NB4 (cell line): Measurements from ENCODE around the gene SLX9.

Experiments used
- MYC ChIP-seq: IDR thresholded peaks from 2 replicates; pipeline ENCODE4 v1.6.1; 2011; ENCODE audit warnings: low read depth, low read length
- POLR2A ChIP-seq: IDR thresholded peaks from 2 replicates; pipeline ENCODE4 v1.6.1; 2011; ENCODE audit warnings: mild to moderate bottlenecking; ENCODE audit not compliant: insufficient read length; ENCODE audit errors: extremely low read depth
- TF ChIP-seq, protein P1 (sequence below): IDR thresholded peaks from one replicate; pipeline ENCODE4 v1.5.1; 2012; ENCODE audit warnings: low read depth, low read length

DNA sequence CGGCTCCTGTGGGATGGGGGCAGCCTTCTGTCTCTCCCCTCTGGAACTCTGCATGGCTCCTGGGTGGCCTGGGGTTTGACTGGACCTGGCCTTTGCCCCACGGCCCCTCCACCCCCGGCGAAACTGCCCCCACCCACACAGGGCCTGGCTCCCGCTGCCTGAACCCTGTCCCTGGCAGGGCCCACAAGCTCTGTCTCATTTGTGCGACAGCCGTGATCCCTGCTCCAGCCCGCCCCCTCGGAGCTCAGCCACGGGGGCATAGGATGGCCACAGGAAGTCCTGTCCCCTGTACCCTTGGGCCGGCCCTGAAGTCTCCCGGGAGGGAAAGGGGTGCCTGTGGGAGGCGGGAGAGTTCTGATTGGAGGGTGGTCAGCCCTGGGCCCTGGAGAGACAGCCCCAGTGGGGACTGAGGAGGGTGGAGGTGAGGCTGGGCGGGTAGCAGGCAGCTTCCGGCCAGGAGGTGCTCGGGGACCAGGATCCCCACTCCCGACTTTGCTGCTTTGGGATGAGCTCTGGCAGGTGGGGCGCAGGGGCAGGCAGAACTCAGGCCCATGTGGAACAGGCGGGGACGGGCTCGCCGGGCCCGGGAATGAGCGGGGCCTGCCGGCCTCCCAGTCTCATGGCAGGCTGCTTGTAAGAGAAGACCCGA lies 45.1 kb downstream of the SLX9 start:
- TF ChIP-seq, protein P1, sequence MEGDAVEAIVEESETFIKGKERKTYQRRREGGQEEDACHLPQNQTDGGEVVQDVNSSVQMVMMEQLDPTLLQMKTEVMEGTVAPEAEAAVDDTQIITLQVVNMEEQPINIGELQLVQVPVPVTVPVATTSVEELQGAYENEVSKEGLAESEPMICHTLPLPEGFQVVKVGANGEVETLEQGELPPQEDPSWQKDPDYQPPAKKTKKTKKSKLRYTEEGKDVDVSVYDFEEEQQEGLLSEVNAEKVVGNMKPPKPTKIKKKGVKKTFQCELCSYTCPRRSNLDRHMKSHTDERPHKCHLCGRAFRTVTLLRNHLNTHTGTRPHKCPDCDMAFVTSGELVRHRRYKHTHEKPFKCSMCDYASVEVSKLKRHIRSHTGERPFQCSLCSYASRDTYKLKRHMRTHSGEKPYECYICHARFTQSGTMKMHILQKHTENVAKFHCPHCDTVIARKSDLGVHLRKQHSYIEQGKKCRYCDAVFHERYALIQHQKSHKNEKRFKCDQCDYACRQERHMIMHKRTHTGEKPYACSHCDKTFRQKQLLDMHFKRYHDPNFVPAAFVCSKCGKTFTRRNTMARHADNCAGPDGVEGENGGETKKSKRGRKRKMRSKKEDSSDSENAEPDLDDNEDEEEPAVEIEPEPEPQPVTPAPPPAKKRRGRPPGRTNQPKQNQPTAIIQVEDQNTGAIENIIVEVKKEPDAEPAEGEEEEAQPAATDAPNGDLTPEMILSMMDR = no peak
- TF ChIP-seq POLR2A = no peak
- TF ChIP-seq MYC = no peak
